Cardiac fibroblast (primary cell): Measurements from ENCODE around the gene CIPC.

ENCODE experiments used
- DNase-seq, 2 donors: peaks; one replicate each; pipeline versions ENCODE4 v3.0.0 to v3.0.0-alpha.2; 2010; ENCODE audit warnings: low read depth in 2 of 2
- H3K4me3 ChIP-seq, 2 donors: replicated peaks in 1 of 2; 1 replicate in 1 of 2; 2 replicates in 1 of 2; pipeline ENCODE4 v1.5.1; 2011; ENCODE audit warnings: low read depth in 2 of 2, low read length in 2 of 2, mild to moderate bottlenecking in 2 of 2, moderate library complexity in 1 of 2
- CTCF ChIP-seq: IDR thresholded peaks from one replicate; pipeline ENCODE4 v1.5.1; 2011; ENCODE audit warnings: low read depth, mild to moderate bottlenecking, low read length, inconsistent platforms

The CIPC gene

GRCh38 chr14:77131206-77131605, 33.1 kb downstream of the CIPC start:
- TF ChIP-seq CTCF: no peak
- DNase-seq: no peak
- no peak overlapping the region for H3K4me3 ChIP-seq

- no peak overlapping the region for H3K4me3 ChIP-seq
- no peak for DNase-seq
- TF ChIP-seq CTCF: no peak
Observed at GRCh38 chr14:77131871-77132486, 33.9 kb downstream of the CIPC start.

GRCh38 chr14:77133720-77134338, 35.8 kb downstream of the CIPC start:
- no peak overlapping the region for H3K4me3 ChIP-seq
- DNase-seq: peak; percentile 66 to 73
- no peak for TF ChIP-seq CTCF

- DNase-seq: no peak
- no peak for TF ChIP-seq CTCF
- no peak overlapping the region for H3K4me3 ChIP-seq
Observed at GRCh38 chr14:77139022-77139421, 41.0 kb downstream of the CIPC start.

GRCh38 chr14:77139540-77140358, 41.7 kb downstream of the CIPC start:
- no peak overlapping the region for H3K4me3 ChIP-seq
- DNase-seq: peak in 1 of 2 donors; percentile 27
- peak; percentile 55 for TF ChIP-seq CTCF

- TF ChIP-seq CTCF: no peak
- DNase-seq: no peak
- H3K4me3 ChIP-seq: peak overlapping the region in 1 of 2 donors; percentile 32
Observed at GRCh38 chr14:77140359-77141213, 42.5 kb downstream of the CIPC start.
